Measurements from ENCODE around the gene AKAP5.

The AKAP5 gene

GRCh38 chr14:64459405-64460136 is 5.7 kb upstream of the AKAP5 start:
- DNase-seq (ENCODE audit: low spot score): no peak

- no peak for DNase-seq (ENCODE audit: low spot score)
Observed at GRCh38 chr14:64461221-64461620, 4.1 kb upstream of the AKAP5 start.

GRCh38 chr14:64463195-64463594 is 2.1 kb upstream of the AKAP5 start:
- no peak for DNase-seq (ENCODE audit: low spot score)

- DNase-seq (ENCODE audit: low spot score): no peak
Observed at GRCh38 chr14:64463873-64464272, 1.4 kb upstream of the AKAP5 start.

- no peak for DNase-seq (ENCODE audit: low spot score)
Observed at GRCh38 chr14:64464651-64465050, 648 bp upstream of the AKAP5 start.

GRCh38 chr14:64465831-64466554 is 694 bp downstream of the AKAP5 start:
- DNase-seq (ENCODE audit: low spot score): peak; percentile 64

GRCh38 chr14:64467101-64467500 is 1.8 kb downstream of the AKAP5 start:
- no peak for DNase-seq (ENCODE audit: low spot score)

- no peak for DNase-seq (ENCODE audit: low spot score)
Observed at GRCh38 chr14:64467566-64467965, 2.3 kb downstream of the AKAP5 start.

GRCh38 chr14:64468451-64468850 is 3.2 kb downstream of the AKAP5 start:
- no peak for DNase-seq (ENCODE audit: low spot score)

- no peak for DNase-seq (ENCODE audit: low spot score)
Observed at GRCh38 chr14:64474041-64474440, 8.7 kb downstream of the AKAP5 start.

- no peak for DNase-seq (ENCODE audit: low spot score)
Observed at GRCh38 chr14:64474698-64475097, 9.4 kb downstream of the AKAP5 start.

- DNase-seq (ENCODE audit: low spot score): no peak
Observed at GRCh38 chr14:64475585-64476273, 10.4 kb downstream of the AKAP5 start.

- DNase-seq (ENCODE audit: low spot score): no peak
Observed at GRCh38 chr14:64476438-64476837, 11.1 kb downstream of the AKAP5 start.

- no peak for DNase-seq (ENCODE audit: low spot score)
Observed at GRCh38 chr14:64478634-64479250, 13.4 kb downstream of the AKAP5 start.

- no peak for DNase-seq (ENCODE audit: low spot score)
Observed at GRCh38 chr14:64488590-64489099, 23.3 kb downstream of the AKAP5 start.

GRCh38 chr14:64491637-64492036 is 26.3 kb downstream of the AKAP5 start:
- DNase-seq (ENCODE audit: low spot score): no peak

- no peak for DNase-seq (ENCODE audit: low spot score)
Observed at GRCh38 chr14:64493455-64493854, 28.2 kb downstream of the AKAP5 start.

GRCh38 chr14:64495252-64495651 is 30.0 kb downstream of the AKAP5 start:
- DNase-seq (ENCODE audit: low spot score): no peak

GRCh38 chr14:64496764-64497163 is 31.5 kb downstream of the AKAP5 start:
- DNase-seq (ENCODE audit: low spot score): no peak

- DNase-seq (ENCODE audit: low spot score): no peak
Observed at GRCh38 chr14:64500088-64500487, 34.8 kb downstream of the AKAP5 start.

- no peak for DNase-seq (ENCODE audit: low spot score)
Observed at GRCh38 chr14:64501411-64502171, 36.3 kb downstream of the AKAP5 start.

- DNase-seq (ENCODE audit: low spot score): no peak
Observed at GRCh38 chr14:64502456-64502855, 37.2 kb downstream of the AKAP5 start.
